Measurements from ENCODE around the gene MDGA2. TPM values are rescaled to one million over a fixed set of nuclear protein-coding genes. Genes with fewer than 3 reads are reported as not detected.
"Not testable (repeated sequence)": the region's sequence is repeated elsewhere in the genome, so short reads cannot be mapped to it uniquely, and the experiment has no call there.

Gene MDGA2
- total RNA-seq, 1 donor from 2014 or later = 0.75 TPM

GRCh38 chr14:47200740-47201139 lies 474.7 kb downstream of the MDGA2 start:
- TF ChIP-seq CTCF (IDR thresholded peaks at IDR 0.05; ENCODE audit: insufficient read depth, low read length, poor library complexity, severe bottlenecking) = no peak
- no peaks in the 10 kb centered on the region for H3K36me3 ChIP-seq (ENCODE audit: control insufficient read depth, insufficient read depth, low read length)
- no peak overlapping the region for H3K4me3 ChIP-seq (ENCODE audit: low read depth, low read length)
- DNase-seq (ENCODE audit: low read depth) = no peak
- H3K27me3 ChIP-seq (ENCODE audit: control insufficient read depth, insufficient read depth, low read length) = no peaks in the 10 kb centered on the region

- no peak for DNase-seq (ENCODE audit: low read depth)
- no peak overlapping the region for H3K4me3 ChIP-seq (ENCODE audit: low read depth, low read length)
- no peaks in the 10 kb centered on the region for H3K36me3 ChIP-seq (ENCODE audit: control insufficient read depth, insufficient read depth, low read length)
- TF ChIP-seq CTCF (IDR thresholded peaks at IDR 0.05; ENCODE audit: insufficient read depth, low read length, poor library complexity, severe bottlenecking) = no peak
- H3K27me3 ChIP-seq (ENCODE audit: control insufficient read depth, insufficient read depth, low read length) = no peaks in the 10 kb centered on the region
Observed at GRCh38 chr14:47195582-47195981, 479.8 kb downstream of the MDGA2 start.

GRCh38 chr14:47194055-47194454 lies 481.4 kb downstream of the MDGA2 start:
- DNase-seq (ENCODE audit: low read depth) = no peak
- Histone ChIP-seq H3K36me3 (ENCODE audit: control insufficient read depth, insufficient read depth, low read length) (no peaks in the 10 kb centered on the region), H3K27me3 (ENCODE audit: control insufficient read depth, insufficient read depth, low read length) (no peaks in the 10 kb centered on the region), H3K4me3 (ENCODE audit: low read depth, low read length) (no peak overlapping the region)
- TF ChIP-seq CTCF (IDR thresholded peaks at IDR 0.05; ENCODE audit: insufficient read depth, low read length, poor library complexity, severe bottlenecking) = no peak

GRCh38 chr14:47192203-47192602 lies 483.2 kb downstream of the MDGA2 start:
- H3K4me3 ChIP-seq (ENCODE audit: low read depth, low read length); H3K36me3 ChIP-seq (ENCODE audit: control insufficient read depth, insufficient read depth, low read length); DNase-seq (ENCODE audit: low read depth); H3K27me3 ChIP-seq (ENCODE audit: control insufficient read depth, insufficient read depth, low read length): not testable (repeated sequence)

GRCh38 chr14:47191700-47192099 lies 483.7 kb downstream of the MDGA2 start:
- DNase-seq (ENCODE audit: low read depth) = no peak
- TF ChIP-seq CTCF (IDR thresholded peaks at IDR 0.05; ENCODE audit: insufficient read depth, low read length, poor library complexity, severe bottlenecking) = no peak
- Histone ChIP-seq H3K4me3 (ENCODE audit: low read depth, low read length) (no peak overlapping the region), H3K27me3 (ENCODE audit: control insufficient read depth, insufficient read depth, low read length) (no peaks in the 10 kb centered on the region), H3K36me3 (ENCODE audit: control insufficient read depth, insufficient read depth, low read length) (no peaks in the 10 kb centered on the region)

- H3K4me3 ChIP-seq (ENCODE audit: low read depth, low read length) = no peak overlapping the region
- H3K36me3 ChIP-seq (ENCODE audit: control insufficient read depth, insufficient read depth, low read length) = no peaks in the 10 kb centered on the region
- no peak for DNase-seq (ENCODE audit: low read depth)
- TF ChIP-seq CTCF (IDR thresholded peaks at IDR 0.05; ENCODE audit: insufficient read depth, low read length, poor library complexity, severe bottlenecking) = no peak
- H3K27me3 ChIP-seq (ENCODE audit: control insufficient read depth, insufficient read depth, low read length) = no peaks in the 10 kb centered on the region
Observed at GRCh38 chr14:47189911-47190484, 485.4 kb downstream of the MDGA2 start.

Measured in kidney epithelial cell (primary cell).